HepG2 (cell line): ENCODE data around the gene DNM1L. TPM values are rescaled to one million over a fixed set of nuclear protein-coding genes. Genes with fewer than 3 reads are reported as not detected.

Experiments
- ATAC-seq: fragments of 200-7000 bp; cut with Tn5 transposase; 3 replicates; pipeline ENCODE4 v1.9.1; 2020; ENCODE audit warnings: mild to moderate bottlenecking, moderate library complexity
- BruUV-seq: library from RNA; stranded (reverse); fragments of 400-500 nt; replicated peaks from 2 replicates; lab custom pipeline; 2021; lab: Mats Ljungman, UMichigan
- CTCF ChIA-PET: fragments of 300-600 bp; formaldehyde crosslinking; extraction: SDS; loops from one replicate; lab custom pipeline; 2021; ENCODE audit warnings: low total read pairs, inconsistent platforms, low intra/inter-chr PET ratio; lab: Yijun Ruan, JAX
- POLR2A ChIA-PET: fragments of 350-600 bp; sonication (Branson Sonifier 250); formaldehyde crosslinking; loops from one replicate; lab custom pipeline; 2020; ENCODE audit warnings: antibody characterized with exemption, inconsistent platforms; lab: Yijun Ruan, JAX
- DNase-seq: peaks from one replicate; pipeline ENCODE4 v3.0.0-alpha.2; 2015; ENCODE audit warnings: low spot score
- FAIRE-seq: peaks from 3 replicates; lab custom pipeline; 2011; peaks lifted over from hg19 to GRCh38; lab: Jason Lieb, UNC
- H2AFZ ChIP-seq: one replicate; pipeline ENCODE4 v1.6.1; 2011; ENCODE audit warnings: low read length, inconsistent platforms
- H3K27ac ChIP-seq: fragments of 300-600 bp; 3 replicates; pipeline ENCODE4 v1.8.0; 2011; ENCODE audit warnings: mixed run types, mild to moderate bottlenecking, mixed read lengths, low read length, inconsistent platforms; ENCODE audit not compliant: insufficient read depth; ENCODE audit errors: extremely low read length
- H3K27me3 ChIP-seq, 2 experiments: fragments of 200-600 bp in 1 of 2; 2 replicates in 1 of 2; 3 replicates in 1 of 2; pipeline versions ENCODE4 v1.6.0 to v1.8.0; 2011; ENCODE audit warnings: low read length in 2 of 2, mild to moderate bottlenecking in 2 of 2, moderate library complexity in 2 of 2, inconsistent platforms in 1 of 2; ENCODE audit not compliant: insufficient read depth in 2 of 2, control insufficient read depth in 1 of 2
- H3K36me3 ChIP-seq, 2 experiments: fragments of 200-600 bp in 1 of 2; replicated peaks in 1 of 2; 2 replicates in 1 of 2; 3 replicates in 1 of 2; pipeline versions ENCODE4 v1.5.1 to v1.8.0; 2011; ENCODE audit warnings: low read length in 2 of 2, inconsistent platforms in 1 of 2; ENCODE audit not compliant: insufficient read depth in 2 of 2, control insufficient read depth in 1 of 2
- H3K4me1 ChIP-seq: 2 replicates; pipeline ENCODE4 v1.5.1; 2012; ENCODE audit warnings: low read length, inconsistent platforms; ENCODE audit not compliant: insufficient read depth
- H3K4me2 ChIP-seq: 2 replicates; pipeline ENCODE4 v1.6.0; 2011; ENCODE audit warnings: low read depth, low read length, inconsistent platforms
- H3K4me3 ChIP-seq, 3 experiments: fragments of 200-600 bp in 1 of 3; sonication (generic), shearing (Covaris generic) in 1 of 3; replicated peaks in 1 of 3; 2 replicates each; pipeline ENCODE4 v1.5.1; 2011 to 2016; ENCODE audit warnings: low read length in 3 of 3, inconsistent platforms in 2 of 3, low read depth in 2 of 3, mild to moderate bottlenecking in 2 of 3, control low read depth in 1 of 3, mixed read lengths in 1 of 3; ENCODE audit not compliant: insufficient read depth in 1 of 3
- H3K79me2 ChIP-seq: one replicate; pipeline ENCODE4 v1.6.1; 2011; ENCODE audit warnings: low read length, inconsistent platforms; ENCODE audit not compliant: insufficient read depth
- H3K9ac ChIP-seq: 2 replicates; pipeline ENCODE4 v1.6.0; 2011; ENCODE audit warnings: mild to moderate bottlenecking, low read depth, low read length, inconsistent platforms; ENCODE audit not compliant: insufficient read depth
- H3K9me3 ChIP-seq: 2 replicates; pipeline ENCODE4 v1.5.1; 2012; ENCODE audit warnings: mild to moderate bottlenecking, low read length
- H4K20me1 ChIP-seq: 2 replicates; pipeline ENCODE4 v1.6.0; 2011; ENCODE audit warnings: inconsistent platforms, mild to moderate bottlenecking, low read length, moderate library complexity; ENCODE audit not compliant: insufficient read depth
- BRD4 ChIP-seq: sonication (generic); formaldehyde crosslinking; IDR thresholded peaks from 2 replicates; pipeline ENCODE4 v1.4.0; 2020; ENCODE audit warnings: missing genetic modification reagents
- KDM5A ChIP-seq: fragments of 200-600 bp; sonication (generic); IDR thresholded peaks from 2 replicates; pipeline ENCODE4 v1.7.0; 2018; ENCODE audit warnings: antibody characterized with exemption, mild to moderate bottlenecking, low read length, borderline replicate concordance
- PAX8 ChIP-seq: sonication (generic); formaldehyde crosslinking; IDR thresholded peaks from 2 replicates; pipeline ENCODE4 v1.8.0; 2022; ENCODE audit warnings: mild to moderate bottlenecking, missing genetic modification reagents, borderline replicate concordance
- ZNF160 ChIP-seq: sonication (generic); formaldehyde crosslinking; IDR thresholded peaks from 2 replicates; pipeline ENCODE4 v1.8.0; 2022; ENCODE audit warnings: mild to moderate bottlenecking, inconsistent platforms, missing genetic modification reagents
- ZNF17 ChIP-seq: sonication (generic); formaldehyde crosslinking; IDR thresholded peaks from 2 replicates; pipeline ENCODE4 v1.5.0; 2020; ENCODE audit warnings: mild to moderate bottlenecking, missing genetic modification reagents
- ZNF205 ChIP-seq: IDR thresholded peaks from 2 replicates; pipeline ENCODE4 v1.6.1; 2018; ENCODE audit warnings: missing biosample characterization, missing genetic modification reagents
- ZNF230 ChIP-seq: sonication (generic); formaldehyde crosslinking; IDR thresholded peaks from 2 replicates; pipeline ENCODE4 v1.4.0; 2020; ENCODE audit warnings: mild to moderate bottlenecking, missing genetic modification reagents
- ZNF839 ChIP-seq: sonication (generic); formaldehyde crosslinking; IDR thresholded peaks from 2 replicates; pipeline ENCODE4 v1.4.0; 2020; ENCODE audit warnings: missing genetic modification reagents, mild to moderate bottlenecking, borderline replicate concordance
- WGBS: methylation state at CpG from one replicate; pipeline ENCODE4 v1.1.6; 2017; ENCODE audit warnings: low lambda C conversion rate; 5-methylcytosine and 5-hydroxymethylcytosine counted together
- in situ Hi-C: cut with HindIII; loops from 2 replicates; pipeline ENCODE4 v1.10.0; 2017; ENCODE audit warnings: low pct_unique_long_range_greater_than_20kb; ENCODE audit not compliant: extremely low pct_ligation_motif_present
- intact Hi-C: fragments of 100-400 bp; cut with micrococcal nuclease; formaldehyde crosslinking; loops from one replicate; pipeline ENCODE4 v1.10.0; 2022; ENCODE audit not compliant: unreplicated experiment
- polyA plus RNA-seq, 8 experiments: library from polyadenylated mRNA; depleted of rRNA in 3 of 8; stranded (reverse) in 7 of 8; unstranded in 1 of 8; fragments of >200 nt; fragmentation: Illumina TruSeq in 4 of 8; extraction: Trizol in 4 of 8; gene quantifications; 2 replicates each; pipeline versions ENCODE4 v1.2.1 to v1.2.3, GENCODE V29; 2011 to 2016; ENCODE audit warnings: low read depth in 4 of 8, missing spikeins in 1 of 8, mixed read lengths in 1 of 8; ENCODE audit not compliant: insufficient read depth in 1 of 8
- total RNA-seq, 5 experiments: library from RNA; depleted of rRNA; stranded (reverse); fragments of >200 nt; fragmentation: Illumina TruSeq; extraction: Trizol; gene quantifications; 2 replicates each; pipeline ENCODE4 v1.2.3, GENCODE V29; 2016; ENCODE audit warnings: low read depth in 1 of 5
- TF ChIP-seq, protein P1 (sequence below): conservative IDR thresholded peaks from 2 replicates; pipeline ENCODE4 v1.6.1; 2018; ENCODE audit warnings: missing genetic modification reagents
- TF ChIP-seq, protein P2 (sequence below): IDR thresholded peaks from 2 replicates; pipeline ENCODE4 v1.6.1; 2016; ENCODE audit warnings: low read depth, borderline replicate concordance
- TF ChIP-seq, protein P3 (sequence below), 2 experiments: IDR thresholded peaks; 2 replicates each; pipeline ENCODE4 v1.6.1; 2011 to 2012; ENCODE audit warnings: low read length in 2 of 2, borderline replicate concordance in 1 of 2, low read depth in 1 of 2, mild to moderate bottlenecking in 1 of 2, moderate library complexity in 1 of 2

DNM1L gene
- total and polyA plus RNA-seq, 2 of the 13 experiments (the other 11 are each of a cell fraction or from before 2014, with no cell fraction given) = 35.9 to 65.8 TPM

DNA sequence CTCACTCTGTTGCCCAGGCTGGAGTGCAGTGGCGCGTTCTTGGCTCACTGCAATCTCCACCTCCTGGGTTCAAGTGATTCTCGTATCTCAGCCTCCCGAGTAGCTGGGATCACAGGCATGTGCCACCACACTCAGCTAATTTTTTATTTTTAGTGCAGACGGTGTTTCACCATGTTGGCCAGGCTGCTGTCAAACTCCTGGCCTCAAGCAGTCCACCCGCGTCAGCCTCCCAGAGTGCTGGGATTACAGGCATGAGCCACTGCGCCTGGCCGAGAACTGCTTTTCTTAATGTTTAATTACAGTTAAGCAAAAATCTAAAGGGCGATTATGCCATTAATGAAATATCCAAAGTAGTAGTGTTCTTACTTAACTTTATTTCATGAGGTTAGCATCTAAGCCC is 63.0 kb downstream of the DNM1L start:
- no peak for ATAC-seq
- FAIRE-seq = no peak
- no peak overlapping the region for H3K4me2 ChIP-seq
- 97% methylated on average over 10 of the region's 10 CpGs for WGBS
- CTCF ChIA-PET = no interaction called here
- intact Hi-C loops = no loop called here
- no peaks in the 10 kb centered on the region for H3K79me2 ChIP-seq
- H3K9ac ChIP-seq = no peak overlapping the region
- in situ Hi-C loops = no loop called here
- TF ChIP-seq, protein P1, sequence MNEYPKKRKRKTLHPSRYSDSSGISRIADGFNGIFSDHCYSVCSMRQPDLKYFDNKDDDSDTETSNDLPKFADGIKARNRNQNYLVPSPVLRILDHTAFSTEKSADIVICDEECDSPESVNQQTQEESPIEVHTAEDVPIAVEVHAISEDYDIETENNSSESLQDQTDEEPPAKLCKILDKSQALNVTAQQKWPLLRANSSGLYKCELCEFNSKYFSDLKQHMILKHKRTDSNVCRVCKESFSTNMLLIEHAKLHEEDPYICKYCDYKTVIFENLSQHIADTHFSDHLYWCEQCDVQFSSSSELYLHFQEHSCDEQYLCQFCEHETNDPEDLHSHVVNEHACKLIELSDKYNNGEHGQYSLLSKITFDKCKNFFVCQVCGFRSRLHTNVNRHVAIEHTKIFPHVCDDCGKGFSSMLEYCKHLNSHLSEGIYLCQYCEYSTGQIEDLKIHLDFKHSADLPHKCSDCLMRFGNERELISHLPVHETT (CRISPR knock-in tag) = no peak
- TF ChIP-seq BRD4 (CRISPR knock-in tag) (no peak), KDM5A (no peak), ZNF839 (CRISPR knock-in tag) (no peak), ZNF17 (no peak), PAX8 (CRISPR knock-in tag) (no peak), ZNF205 (CRISPR knock-in tag) (no peak), ZNF230 (CRISPR knock-in tag) (no peak), ZNF160 (CRISPR knock-in tag) (no peak)
- TF ChIP-seq, protein P2, sequence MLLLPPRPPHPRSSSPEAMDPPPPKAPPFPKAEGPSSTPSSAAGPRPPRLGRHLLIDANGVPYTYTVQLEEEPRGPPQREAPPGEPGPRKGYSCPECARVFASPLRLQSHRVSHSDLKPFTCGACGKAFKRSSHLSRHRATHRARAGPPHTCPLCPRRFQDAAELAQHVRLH (CRISPR knock-in tag) = no peak
- TF ChIP-seq, protein P3, sequence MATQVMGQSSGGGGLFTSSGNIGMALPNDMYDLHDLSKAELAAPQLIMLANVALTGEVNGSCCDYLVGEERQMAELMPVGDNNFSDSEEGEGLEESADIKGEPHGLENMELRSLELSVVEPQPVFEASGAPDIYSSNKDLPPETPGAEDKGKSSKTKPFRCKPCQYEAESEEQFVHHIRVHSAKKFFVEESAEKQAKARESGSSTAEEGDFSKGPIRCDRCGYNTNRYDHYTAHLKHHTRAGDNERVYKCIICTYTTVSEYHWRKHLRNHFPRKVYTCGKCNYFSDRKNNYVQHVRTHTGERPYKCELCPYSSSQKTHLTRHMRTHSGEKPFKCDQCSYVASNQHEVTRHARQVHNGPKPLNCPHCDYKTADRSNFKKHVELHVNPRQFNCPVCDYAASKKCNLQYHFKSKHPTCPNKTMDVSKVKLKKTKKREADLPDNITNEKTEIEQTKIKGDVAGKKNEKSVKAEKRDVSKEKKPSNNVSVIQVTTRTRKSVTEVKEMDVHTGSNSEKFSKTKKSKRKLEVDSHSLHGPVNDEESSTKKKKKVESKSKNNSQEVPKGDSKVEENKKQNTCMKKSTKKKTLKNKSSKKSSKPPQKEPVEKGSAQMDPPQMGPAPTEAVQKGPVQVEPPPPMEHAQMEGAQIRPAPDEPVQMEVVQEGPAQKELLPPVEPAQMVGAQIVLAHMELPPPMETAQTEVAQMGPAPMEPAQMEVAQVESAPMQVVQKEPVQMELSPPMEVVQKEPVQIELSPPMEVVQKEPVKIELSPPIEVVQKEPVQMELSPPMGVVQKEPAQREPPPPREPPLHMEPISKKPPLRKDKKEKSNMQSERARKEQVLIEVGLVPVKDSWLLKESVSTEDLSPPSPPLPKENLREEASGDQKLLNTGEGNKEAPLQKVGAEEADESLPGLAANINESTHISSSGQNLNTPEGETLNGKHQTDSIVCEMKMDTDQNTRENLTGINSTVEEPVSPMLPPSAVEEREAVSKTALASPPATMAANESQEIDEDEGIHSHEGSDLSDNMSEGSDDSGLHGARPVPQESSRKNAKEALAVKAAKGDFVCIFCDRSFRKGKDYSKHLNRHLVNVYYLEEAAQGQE (IDR thresholded peaks at IDR 0.05; ENCODE audit: borderline replicate concordance in 1 of 2, low read depth in 1 of 2, low read length in 2 of 2) = no peak
- H3K9me3 ChIP-seq = no peaks in the 10 kb centered on the region
- POLR2A ChIA-PET = no interaction called here
- H4K20me1 ChIP-seq = no peaks in the 10 kb centered on the region
- BruUV-seq = no TSS peak
- no peak overlapping the region for H2AFZ ChIP-seq
- no peaks in the 10 kb centered on the region for H3K4me1 ChIP-seq
- H3K27ac ChIP-seq = no peak overlapping the region
- no peak for DNase-seq
- H3K4me3 ChIP-seq = no peak overlapping the region
- no peaks in the 10 kb centered on the region for H3K27me3 ChIP-seq
- peaks cover 10 to 73% of the 10 kb centered on the region in 2 experiments for H3K36me3 ChIP-seq
